Neural cell (in vitro differentiated cells): Measurements from ENCODE around the gene SLC22A31. TPM values are rescaled to one million over a fixed set of nuclear protein-coding genes. Genes with fewer than 3 reads are reported as not detected.

ENCODE experiments used
- H2AFZ ChIP-seq: fragments of 200-600, 300-800 bp; sonication (generic), shearing (Covaris generic); 2 replicates; pipeline ENCODE4 v1.6.0; 2014; ENCODE audit warnings: low read depth, mild to moderate bottlenecking, antibody characterized with exemption, low read length, moderate library complexity
- H3F3A ChIP-seq: fragments of 200-600 bp; shearing (Covaris generic); 2 replicates; pipeline ENCODE4 v1.6.1; 2016; ENCODE audit warnings: mild to moderate bottlenecking, moderate library complexity, mixed read lengths, antibody characterized with exemption, low read length; ENCODE audit not compliant: insufficient read depth, poor library complexity, severe bottlenecking
- H3K27ac ChIP-seq: fragments of 200-600, 300-800 bp; sonication (generic), shearing (Covaris generic); 2 replicates; pipeline ENCODE4 v1.5.1; 2014; ENCODE audit warnings: mild to moderate bottlenecking, low read length, moderate library complexity
- H3K27me3 ChIP-seq: fragments of 300-800, 200-600 bp; sonication (generic), shearing (Covaris generic); 2 replicates; pipeline ENCODE4 v1.6.0; 2014; ENCODE audit warnings: mild to moderate bottlenecking, low read depth, low read length, moderate library complexity; ENCODE audit not compliant: insufficient read depth
- H3K36me3 ChIP-seq: fragments of 300-800, 200-600 bp; sonication (generic), shearing (Covaris generic); 2 replicates; pipeline ENCODE4 v1.5.1; 2014; ENCODE audit warnings: mild to moderate bottlenecking, antibody characterized with exemption, low read length, moderate library complexity; ENCODE audit not compliant: insufficient read depth
- H3K4me2 ChIP-seq: fragments of 300-800, 200-600 bp; sonication (generic), shearing (Covaris generic); 2 replicates; pipeline ENCODE4 v1.6.0; 2014; ENCODE audit warnings: mild to moderate bottlenecking, low read length
- H3K4me3 ChIP-seq: fragments of 300-800, 200-600 bp; sonication (generic), shearing (Covaris generic); 2 replicates; pipeline ENCODE4 v1.5.1; 2014; ENCODE audit warnings: mild to moderate bottlenecking, low read length, moderate library complexity
- H3K79me2 ChIP-seq: fragments of 200-600 bp; shearing (Covaris generic); replicated peaks from 2 replicates; pipeline ENCODE4 v1.6.0; 2014; ENCODE audit warnings: mild to moderate bottlenecking, low read length, moderate library complexity; ENCODE audit not compliant: insufficient read depth
- H3K9ac ChIP-seq: fragments of 300-800, 200-600 bp; sonication (generic), shearing (Covaris generic); 2 replicates; pipeline ENCODE4 v1.6.1; 2016; ENCODE audit warnings: mild to moderate bottlenecking, low read length, mixed read lengths
- H3K9me2 ChIP-seq: fragments of 200-600 bp; shearing (Covaris generic); 2 replicates; pipeline ENCODE4 v1.6.1; 2016; ENCODE audit warnings: mild to moderate bottlenecking, low read length, mixed read lengths; ENCODE audit not compliant: insufficient read depth
- H3K9me3 ChIP-seq: fragments of 200-600, 300-800 bp; sonication (generic), shearing (Covaris generic); 2 replicates; pipeline ENCODE4 v1.6.1; 2016; ENCODE audit warnings: mild to moderate bottlenecking, mixed run types, low read length, moderate library complexity, mixed read lengths
- H4K20me1 ChIP-seq: fragments of 200-600 bp; shearing (Covaris generic); 2 replicates; pipeline ENCODE4 v1.6.1; 2016; ENCODE audit warnings: mild to moderate bottlenecking, mixed run types; ENCODE audit not compliant: insufficient read depth
- CTCF ChIP-seq: fragments of 450-650 bp; IDR thresholded peaks from 2 replicates; pipeline ENCODE4 v1.5.1; 2014; ENCODE audit warnings: antibody characterized with exemption, mild to moderate bottlenecking, moderate library complexity; ENCODE audit not compliant: poor library complexity, severe bottlenecking
- EP300 ChIP-seq: fragments of 450-650 bp; conservative IDR thresholded peaks from 2 replicates; pipeline ENCODE4 v1.6.1; 2014; ENCODE audit warnings: antibody characterized with exemption, mild to moderate bottlenecking, moderate library complexity; ENCODE audit not compliant: poor library complexity, severe bottlenecking
- EZH2 ChIP-seq: fragments of 200-600, 300-800 bp; shearing (Covaris generic), sonication (generic); IDR thresholded peaks from 2 replicates; pipeline ENCODE4 v1.6.1; 2014; ENCODE audit warnings: antibody characterized with exemption, low read length, borderline replicate concordance, mild to moderate bottlenecking; ENCODE audit not compliant: insufficient read depth, poor library complexity, severe bottlenecking
- MXI1 ChIP-seq: fragments of 450-650 bp; conservative IDR thresholded peaks from 2 replicates; pipeline ENCODE4 v1.6.1; 2014; ENCODE audit warnings: antibody characterized with exemption, mild to moderate bottlenecking; ENCODE audit not compliant: poor library complexity, severe bottlenecking
- POLR2AphosphoS5 ChIP-seq: IDR thresholded peaks from 2 replicates; pipeline ENCODE4 v1.6.1; 2012
- RAD21 ChIP-seq: fragments of 450-650 bp; conservative IDR thresholded peaks from 2 replicates; pipeline ENCODE4 v1.6.1; 2014; ENCODE audit warnings: antibody characterized with exemption, mild to moderate bottlenecking, moderate library complexity
- SMC3 ChIP-seq: fragments of 450-650 bp; conservative IDR thresholded peaks from 2 replicates; pipeline ENCODE4 v1.6.1; 2014; ENCODE audit warnings: antibody characterized with exemption, mild to moderate bottlenecking, moderate library complexity; ENCODE audit not compliant: poor library complexity
- TAF1 ChIP-seq: IDR thresholded peaks from 2 replicates; pipeline ENCODE4 v1.6.1; 2012; ENCODE audit warnings: low read depth
- polyA plus RNA-seq: library from polyadenylated mRNA; depleted of rRNA; stranded (reverse); fragments of >200 nt; gene quantifications from 2 replicates; pipeline ENCODE4 v1.2.3, GENCODE V29; 2014
- TF ChIP-seq, protein P1 (sequence below): IDR thresholded peaks from 2 replicates; pipeline ENCODE4 v1.6.1; 2012; ENCODE audit warnings: borderline replicate concordance

SLC22A31 gene
- polyA plus RNA-seq, 1 donor from 2014 or later = not detected

GRCh38 chr16:89173174-89173921 lies 27.0 kb downstream of the SLC22A31 start:
- H3K36me3 ChIP-seq = no peaks in the 10 kb centered on the region
- no peak overlapping the region for H3K9ac ChIP-seq
- H3K4me2 ChIP-seq = no peak overlapping the region
- TF ChIP-seq MXI1 (no peak), EZH2 (no peak), SMC3 (no peak), RAD21 (no peak), POLR2AphosphoS5 (no peak), CTCF (no peak), EP300 (no peak), TAF1 (no peak)
- TF ChIP-seq, protein P1, sequence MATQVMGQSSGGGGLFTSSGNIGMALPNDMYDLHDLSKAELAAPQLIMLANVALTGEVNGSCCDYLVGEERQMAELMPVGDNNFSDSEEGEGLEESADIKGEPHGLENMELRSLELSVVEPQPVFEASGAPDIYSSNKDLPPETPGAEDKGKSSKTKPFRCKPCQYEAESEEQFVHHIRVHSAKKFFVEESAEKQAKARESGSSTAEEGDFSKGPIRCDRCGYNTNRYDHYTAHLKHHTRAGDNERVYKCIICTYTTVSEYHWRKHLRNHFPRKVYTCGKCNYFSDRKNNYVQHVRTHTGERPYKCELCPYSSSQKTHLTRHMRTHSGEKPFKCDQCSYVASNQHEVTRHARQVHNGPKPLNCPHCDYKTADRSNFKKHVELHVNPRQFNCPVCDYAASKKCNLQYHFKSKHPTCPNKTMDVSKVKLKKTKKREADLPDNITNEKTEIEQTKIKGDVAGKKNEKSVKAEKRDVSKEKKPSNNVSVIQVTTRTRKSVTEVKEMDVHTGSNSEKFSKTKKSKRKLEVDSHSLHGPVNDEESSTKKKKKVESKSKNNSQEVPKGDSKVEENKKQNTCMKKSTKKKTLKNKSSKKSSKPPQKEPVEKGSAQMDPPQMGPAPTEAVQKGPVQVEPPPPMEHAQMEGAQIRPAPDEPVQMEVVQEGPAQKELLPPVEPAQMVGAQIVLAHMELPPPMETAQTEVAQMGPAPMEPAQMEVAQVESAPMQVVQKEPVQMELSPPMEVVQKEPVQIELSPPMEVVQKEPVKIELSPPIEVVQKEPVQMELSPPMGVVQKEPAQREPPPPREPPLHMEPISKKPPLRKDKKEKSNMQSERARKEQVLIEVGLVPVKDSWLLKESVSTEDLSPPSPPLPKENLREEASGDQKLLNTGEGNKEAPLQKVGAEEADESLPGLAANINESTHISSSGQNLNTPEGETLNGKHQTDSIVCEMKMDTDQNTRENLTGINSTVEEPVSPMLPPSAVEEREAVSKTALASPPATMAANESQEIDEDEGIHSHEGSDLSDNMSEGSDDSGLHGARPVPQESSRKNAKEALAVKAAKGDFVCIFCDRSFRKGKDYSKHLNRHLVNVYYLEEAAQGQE = no peak
- no peak overlapping the region for H3K4me3 ChIP-seq
- H4K20me1 ChIP-seq = no peaks in the 10 kb centered on the region
- no peaks in the 10 kb centered on the region for H3F3A ChIP-seq
- no peaks in the 10 kb centered on the region for H3K9me3 ChIP-seq
- no peaks in the 10 kb centered on the region for H3K79me2 ChIP-seq
- H3K27ac ChIP-seq = no peak overlapping the region
- peaks cover 12% of the 10 kb centered on the region for H3K27me3 ChIP-seq
- no peaks in the 10 kb centered on the region for H3K9me2 ChIP-seq
- H2AFZ ChIP-seq = no peak overlapping the region

GRCh38 chr16:89172528-89173173 lies 27.7 kb downstream of the SLC22A31 start:
- TF ChIP-seq MXI1 (no peak), RAD21 (no peak), EZH2 (no peak), TAF1 (no peak), CTCF (no peak), EP300 (no peak), SMC3 (no peak), POLR2AphosphoS5 (no peak)
- TF ChIP-seq, protein P1 = no peak
- no peak overlapping the region for H3K4me2 ChIP-seq
- H3K27me3 ChIP-seq = peaks cover 12% of the 10 kb centered on the region
- H3K36me3 ChIP-seq = no peaks in the 10 kb centered on the region
- no peaks in the 10 kb centered on the region for H3K9me3 ChIP-seq
- H3F3A ChIP-seq = no peaks in the 10 kb centered on the region
- no peaks in the 10 kb centered on the region for H3K9me2 ChIP-seq
- H3K9ac ChIP-seq = no peak overlapping the region
- H4K20me1 ChIP-seq = no peaks in the 10 kb centered on the region
- H3K4me3 ChIP-seq = no peak overlapping the region
- no peak overlapping the region for H2AFZ ChIP-seq
- no peak overlapping the region for H3K27ac ChIP-seq
- no peaks in the 10 kb centered on the region for H3K79me2 ChIP-seq
